Measurements from ENCODE around the gene ACBD4. TPM values are rescaled to one million over a fixed set of nuclear protein-coding genes. Genes with fewer than 3 reads are reported as not detected.

The ACBD4 gene
- total RNA-seq, 2 experiments from 2014 or later, result 14.8 to 24.0 TPM

GRCh38 chr17:45137561-45138305 lies 2.2 kb downstream of the ACBD4 start:
- H3K4me3 ChIP-seq (ENCODE audit: low read depth, low read length, poor library complexity, severe bottlenecking), result no peak overlapping the region
- H3K36me3 ChIP-seq (ENCODE audit: insufficient read depth, low read length), result no peaks in the 10 kb centered on the region
- no peak overlapping the region for H3K4me2 ChIP-seq (ENCODE audit: low read length)
- BruUV-seq (replicated peaks), result no TSS peak
- DNase-seq (ENCODE audit: low spot score), result no peak
- TF ChIP-seq, protein P1, sequence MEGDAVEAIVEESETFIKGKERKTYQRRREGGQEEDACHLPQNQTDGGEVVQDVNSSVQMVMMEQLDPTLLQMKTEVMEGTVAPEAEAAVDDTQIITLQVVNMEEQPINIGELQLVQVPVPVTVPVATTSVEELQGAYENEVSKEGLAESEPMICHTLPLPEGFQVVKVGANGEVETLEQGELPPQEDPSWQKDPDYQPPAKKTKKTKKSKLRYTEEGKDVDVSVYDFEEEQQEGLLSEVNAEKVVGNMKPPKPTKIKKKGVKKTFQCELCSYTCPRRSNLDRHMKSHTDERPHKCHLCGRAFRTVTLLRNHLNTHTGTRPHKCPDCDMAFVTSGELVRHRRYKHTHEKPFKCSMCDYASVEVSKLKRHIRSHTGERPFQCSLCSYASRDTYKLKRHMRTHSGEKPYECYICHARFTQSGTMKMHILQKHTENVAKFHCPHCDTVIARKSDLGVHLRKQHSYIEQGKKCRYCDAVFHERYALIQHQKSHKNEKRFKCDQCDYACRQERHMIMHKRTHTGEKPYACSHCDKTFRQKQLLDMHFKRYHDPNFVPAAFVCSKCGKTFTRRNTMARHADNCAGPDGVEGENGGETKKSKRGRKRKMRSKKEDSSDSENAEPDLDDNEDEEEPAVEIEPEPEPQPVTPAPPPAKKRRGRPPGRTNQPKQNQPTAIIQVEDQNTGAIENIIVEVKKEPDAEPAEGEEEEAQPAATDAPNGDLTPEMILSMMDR (conservative IDR thresholded peaks at IDR 0.05; ENCODE audit: low read length), result no peak
- TF ChIP-seq EZH2phosphoT487 (IDR thresholded peaks at IDR 0.05; ENCODE audit: borderline replicate concordance, low read depth, low read length), result no peak
- no peak overlapping the region for H3K27ac ChIP-seq (ENCODE audit: low read depth, low read length, poor library complexity, severe bottlenecking)
- H3K9me3 ChIP-seq (ENCODE audit: low read length), result no peaks in the 10 kb centered on the region
- ChIA-PET POLR2A (no interaction called here), CTCF (ENCODE audit: unreplicated experiment) (no interaction called here)
- intact Hi-C loops (cut with micrococcal nuclease; ENCODE audit: unreplicated experiment), result no loop called here
- no peaks in the 10 kb centered on the region for H4K20me1 ChIP-seq (ENCODE audit: insufficient read depth, low read length)
- H2AFZ ChIP-seq (ENCODE audit: low read length), result no peak overlapping the region
- peaks cover 15% of the 10 kb centered on the region for H3K4me1 ChIP-seq (ENCODE audit: insufficient read depth, low read length, poor library complexity, severe bottlenecking)
- H3K79me2 ChIP-seq (ENCODE audit: insufficient read depth, low read depth, low read length), result no peaks in the 10 kb centered on the region
- H3K9me2 ChIP-seq (ENCODE audit: insufficient read depth, low read length), result no peaks in the 10 kb centered on the region

DNA sequence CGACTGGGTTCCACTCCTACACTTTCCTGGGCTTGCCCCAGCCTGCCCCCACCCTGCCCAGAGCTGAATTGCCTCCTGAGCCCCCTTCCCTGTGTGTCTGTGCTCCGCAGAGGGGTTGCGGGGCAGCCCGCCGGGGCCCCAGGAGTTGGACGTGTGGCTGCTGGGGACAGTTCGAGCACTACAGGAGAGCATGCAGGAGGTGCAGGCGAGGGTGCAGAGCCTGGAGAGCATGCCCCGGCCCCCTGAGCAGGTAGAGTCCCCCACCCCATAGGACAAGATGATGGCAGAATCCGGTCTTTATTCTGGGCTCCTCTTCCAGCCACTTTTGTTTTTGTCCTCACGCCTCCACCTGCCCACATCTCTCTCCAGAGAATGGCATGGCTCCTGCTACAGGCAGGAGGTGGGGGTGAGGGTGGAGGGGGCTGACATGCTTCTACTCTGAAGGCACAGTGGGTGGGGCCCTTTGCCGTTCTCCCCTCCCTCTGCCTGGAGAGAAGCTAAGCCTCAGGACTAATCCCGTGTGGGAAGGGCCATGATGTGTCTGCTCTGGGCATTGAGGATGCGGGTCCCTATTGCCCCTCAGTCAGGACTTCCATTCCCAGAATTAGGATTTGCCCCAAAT lies 3.5 kb downstream of the ACBD4 start:
- Histone ChIP-seq H3K9me2 (ENCODE audit: insufficient read depth, low read length) (no peaks in the 10 kb centered on the region), H3K27ac (ENCODE audit: low read depth, low read length, poor library complexity, severe bottlenecking) (no peak overlapping the region), H3K9me3 (ENCODE audit: low read length) (no peaks in the 10 kb centered on the region), H3K79me2 (ENCODE audit: insufficient read depth, low read depth, low read length) (no peaks in the 10 kb centered on the region), H3K36me3 (ENCODE audit: insufficient read depth, low read length) (no peaks in the 10 kb centered on the region), H2AFZ (ENCODE audit: low read length) (no peak overlapping the region), H3K4me3 (ENCODE audit: low read depth, low read length, poor library complexity, severe bottlenecking) (no peak overlapping the region), H3K4me2 (ENCODE audit: low read length) (no peak overlapping the region), H3K4me1 (ENCODE audit: insufficient read depth, low read length, poor library complexity, severe bottlenecking) (peaks cover 16% of the 10 kb centered on the region), H4K20me1 (ENCODE audit: insufficient read depth, low read length) (no peaks in the 10 kb centered on the region)
- ChIA-PET CTCF (ENCODE audit: unreplicated experiment) (no interaction called here), POLR2A (interaction anchor here (0.6 kb wide), 1 partner anchor 16 kb away, joined by 4 read pairs; no protein-coding TSS in a partner anchor)
- intact Hi-C loops (cut with micrococcal nuclease; ENCODE audit: unreplicated experiment), result no loop called here
- DNase-seq (ENCODE audit: low spot score), result no peak
- no TSS peak for BruUV-seq (replicated peaks)
- TF ChIP-seq, protein P1 (conservative IDR thresholded peaks at IDR 0.05; ENCODE audit: low read length), result no peak
- TF ChIP-seq EZH2phosphoT487 (IDR thresholded peaks at IDR 0.05; ENCODE audit: borderline replicate concordance, low read depth, low read length), result no peak

DNA sequence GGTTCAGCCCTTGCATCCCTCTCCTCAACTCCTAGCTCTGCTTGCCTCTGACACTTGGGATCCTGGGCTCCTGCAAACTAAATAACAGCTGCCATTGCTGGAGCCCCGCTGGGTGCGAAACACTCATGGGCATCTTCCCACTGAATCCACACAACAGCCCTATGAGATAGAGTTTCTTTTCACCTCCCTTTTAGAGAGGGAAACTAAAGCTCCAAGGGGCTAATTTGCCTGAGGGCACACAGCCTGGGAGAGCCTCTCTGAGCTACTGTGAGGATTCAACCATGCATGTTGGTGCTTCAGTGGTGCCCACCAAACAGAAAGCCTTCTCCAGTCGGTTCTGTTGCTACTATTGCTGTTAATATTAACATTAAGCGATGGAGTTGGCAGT lies 4.0 kb downstream of the ACBD4 start:
- H4K20me1 ChIP-seq (ENCODE audit: insufficient read depth, low read length), result no peaks in the 10 kb centered on the region
- POLR2A ChIA-PET, result interaction anchor here (0.6 kb wide), 1 partner anchor 16 kb away, joined by 4 read pairs; no protein-coding TSS in a partner anchor
- H2AFZ ChIP-seq (ENCODE audit: low read length), result no peak overlapping the region
- no peak overlapping the region for H3K27ac ChIP-seq (ENCODE audit: low read depth, low read length, poor library complexity, severe bottlenecking)
- BruUV-seq (replicated peaks), result TSS peak; percentile 46
- TF ChIP-seq, protein P1 (conservative IDR thresholded peaks at IDR 0.05; ENCODE audit: low read length), result no peak
- no peak for TF ChIP-seq EZH2phosphoT487 (IDR thresholded peaks at IDR 0.05; ENCODE audit: borderline replicate concordance, low read depth, low read length)
- H3K4me3 ChIP-seq (ENCODE audit: low read depth, low read length, poor library complexity, severe bottlenecking), result no peak overlapping the region
- no peaks in the 10 kb centered on the region for H3K9me2 ChIP-seq (ENCODE audit: insufficient read depth, low read length)
- H3K4me1 ChIP-seq (ENCODE audit: insufficient read depth, low read length, poor library complexity, severe bottlenecking), result peaks cover 19% of the 10 kb centered on the region
- H3K36me3 ChIP-seq (ENCODE audit: insufficient read depth, low read length), result no peaks in the 10 kb centered on the region
- H3K9me3 ChIP-seq (ENCODE audit: low read length), result no peaks in the 10 kb centered on the region
- H3K79me2 ChIP-seq (ENCODE audit: insufficient read depth, low read depth, low read length), result no peaks in the 10 kb centered on the region
- intact Hi-C loops (cut with micrococcal nuclease; ENCODE audit: unreplicated experiment), result no loop called here
- no peak overlapping the region for H3K4me2 ChIP-seq (ENCODE audit: low read length)
- CTCF ChIA-PET (ENCODE audit: unreplicated experiment), result no interaction called here
- DNase-seq (ENCODE audit: low spot score), result no peak

Data from OCI-LY7 (cell line).